NCI-H1694 (cell line): Measurements from ENCODE around the gene AMDHD1.

ENCODE experiments used
- DNase-seq: peaks from one replicate; lab custom pipeline; 2025; lab: John Stamatoyannopoulos, UW

Gene AMDHD1

DNA sequence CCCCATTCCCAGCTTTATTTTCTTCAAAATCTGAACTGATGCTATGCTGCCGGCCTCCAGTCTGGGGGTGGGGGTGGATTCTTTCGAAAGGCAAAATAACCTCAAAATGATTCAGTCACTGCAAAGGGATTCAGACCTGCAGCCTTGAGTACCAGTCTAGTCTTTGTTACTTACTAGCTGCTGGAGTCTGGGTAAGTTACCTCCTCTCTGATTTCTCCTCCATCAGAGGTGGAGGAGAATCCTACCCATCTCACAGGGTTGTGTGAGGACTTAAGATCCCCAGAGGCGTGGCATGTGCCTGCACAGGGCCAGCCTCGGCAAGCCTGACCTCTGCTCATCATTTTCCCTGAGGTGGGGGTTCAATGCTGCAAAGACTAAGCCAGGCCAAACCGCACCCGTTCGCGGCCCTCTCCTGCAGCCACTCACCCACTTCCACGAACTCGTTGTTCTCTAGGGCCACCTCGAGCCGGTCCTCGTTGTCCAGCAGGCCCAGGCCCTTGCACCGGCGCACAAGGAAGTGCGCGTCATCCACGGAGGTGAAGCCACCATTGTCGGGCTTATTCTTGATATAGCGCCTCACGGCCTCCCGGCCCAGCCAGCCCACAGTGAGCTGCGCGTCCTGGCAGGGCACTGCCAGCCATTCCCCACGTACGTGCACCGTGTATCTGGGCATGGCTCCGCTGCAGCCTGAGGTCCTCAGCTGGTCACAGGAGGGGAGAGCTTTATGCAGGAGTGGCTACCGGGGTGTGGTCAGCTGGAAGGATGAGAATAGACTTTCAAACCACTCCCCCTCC, 52.3 kb downstream of the AMDHD1 start:
- DNase-seq, result no peak

DNA sequence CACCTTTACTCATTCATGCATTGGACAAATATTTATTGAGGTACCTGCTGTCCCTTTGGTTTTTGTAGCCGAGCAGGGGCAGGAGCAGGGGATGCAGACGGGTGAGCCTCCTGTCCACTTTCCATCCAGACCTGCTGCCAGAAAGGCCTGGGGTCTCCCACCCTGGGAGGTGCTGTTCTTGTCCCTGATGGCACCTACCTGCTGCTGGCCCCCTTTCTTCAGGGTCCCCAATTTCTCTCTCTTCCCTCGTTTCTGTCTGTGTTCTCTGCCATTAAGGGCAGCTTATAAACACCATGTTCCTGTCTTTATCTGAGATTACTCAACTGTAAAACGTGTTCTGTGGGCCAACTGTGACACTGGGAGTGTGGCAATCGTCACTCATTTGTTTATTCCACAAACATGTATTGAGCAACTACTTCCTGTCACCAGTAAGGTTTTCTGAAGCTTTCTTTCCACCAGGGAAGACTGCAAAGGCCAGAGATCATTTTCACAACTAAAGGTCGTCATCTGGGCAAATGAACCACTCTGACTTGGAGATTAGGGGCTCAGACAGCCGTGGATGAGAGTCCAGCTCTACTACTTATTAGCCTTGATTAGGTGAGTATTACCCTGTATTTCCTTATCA, 53.0 kb downstream of the AMDHD1 start, which contains the start of gene HAL:
HAL (minus strand) TSS at position 311 of the 625 bp plus-strand sequence. CDS start 434 bp downstream, outside the sequence.
- no peak for DNase-seq

DNA sequence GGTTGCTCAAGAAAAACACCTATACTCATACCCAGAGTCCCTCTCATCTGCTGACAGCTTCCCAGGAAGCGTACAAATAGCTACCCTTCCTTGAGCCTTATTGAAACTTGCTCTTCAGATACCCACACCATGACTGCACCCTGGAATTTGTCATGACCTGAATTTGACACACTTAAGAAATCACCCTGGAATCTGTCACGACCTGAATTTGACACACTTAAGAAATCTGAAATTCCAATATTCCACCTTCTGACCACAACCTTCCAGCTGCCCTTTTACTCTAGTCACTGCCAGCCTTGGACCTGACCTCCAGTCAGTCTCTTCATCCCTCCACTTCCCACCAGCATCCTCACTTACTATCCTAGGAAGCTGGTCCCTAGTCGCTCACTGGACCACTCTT, 54.1 kb downstream of the AMDHD1 start:
- no peak for DNase-seq

DNA sequence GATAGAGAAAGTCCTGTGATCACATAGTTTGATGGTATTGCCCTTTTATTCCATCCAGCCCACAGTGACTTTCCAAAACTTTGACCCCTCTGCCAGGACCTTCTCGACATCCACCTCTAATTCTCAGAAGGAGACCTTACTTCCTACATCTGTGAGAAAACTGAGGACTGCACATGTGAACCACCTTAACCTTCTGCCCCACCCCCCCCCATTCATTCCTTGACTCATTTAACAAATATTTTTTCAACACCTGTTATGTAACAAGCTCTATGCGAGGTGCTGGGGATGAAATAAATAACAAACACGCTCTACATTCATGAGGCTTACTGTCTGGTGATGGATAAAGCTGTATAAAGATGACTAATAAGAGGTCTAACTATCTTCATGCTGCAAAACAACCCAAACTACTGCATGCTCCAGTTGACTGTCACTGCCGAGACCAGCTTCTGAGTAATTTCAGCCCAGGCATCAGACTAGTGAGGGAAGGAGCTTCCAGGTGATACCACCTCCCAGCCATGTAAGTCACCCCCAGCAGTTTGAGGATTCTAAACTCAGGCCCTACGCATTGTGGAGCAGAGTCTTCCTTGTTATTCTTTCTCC, 54.9 kb downstream of the AMDHD1 start:
- no peak for DNase-seq

DNA sequence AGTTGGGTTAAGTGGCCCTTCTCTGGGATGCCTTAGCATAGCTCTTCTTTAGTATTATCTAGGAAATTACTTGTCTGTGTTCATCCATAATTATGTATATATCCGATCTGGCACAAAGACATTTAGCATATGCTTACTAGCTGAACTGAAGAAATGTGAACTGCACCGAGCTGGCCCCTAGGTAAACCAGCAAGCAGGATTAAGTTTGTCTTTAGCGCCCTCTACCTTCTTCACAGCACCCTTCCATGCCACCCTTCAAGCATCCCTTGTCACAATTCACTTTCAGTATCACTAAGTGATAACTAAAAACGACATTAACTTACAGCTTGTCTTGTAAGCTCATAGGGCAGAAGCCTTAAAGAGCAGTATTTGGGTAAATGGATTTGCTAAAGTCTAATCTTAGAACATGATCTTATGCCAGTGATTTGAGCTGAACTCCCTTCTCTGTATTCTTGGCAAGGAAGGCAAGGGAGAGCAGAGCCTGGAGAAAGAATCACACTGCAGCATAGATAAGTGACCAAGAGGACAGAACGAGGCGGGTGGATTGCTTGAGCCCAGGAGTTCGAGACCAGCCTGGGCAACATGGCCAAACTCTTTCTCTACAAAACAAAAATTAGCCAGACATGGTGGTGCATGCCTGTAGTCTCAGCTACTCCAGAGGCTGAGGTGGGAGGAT, 55.6 kb downstream of the AMDHD1 start:
- peak; percentile 57 for DNase-seq

DNA sequence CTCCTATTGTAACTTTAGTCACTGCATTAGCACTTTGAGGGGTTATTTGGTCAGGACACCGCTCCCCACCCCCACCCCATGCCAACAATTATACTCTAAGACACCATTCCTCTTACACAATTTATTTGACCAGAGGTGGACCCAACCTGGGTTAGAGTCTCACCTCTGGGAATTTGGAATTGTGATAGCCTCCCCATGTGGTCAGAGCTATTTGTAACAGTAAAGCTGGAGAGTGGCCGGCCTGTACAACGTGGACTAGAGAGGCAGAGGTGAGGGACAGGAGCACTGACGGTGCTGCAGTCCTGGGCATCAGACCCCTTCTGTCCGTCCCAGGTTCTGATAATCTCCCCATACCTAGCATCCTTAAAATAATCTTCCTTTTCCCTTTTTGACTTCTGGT, 56.4 kb downstream of the AMDHD1 start:
- DNase-seq, result no peak

DNA sequence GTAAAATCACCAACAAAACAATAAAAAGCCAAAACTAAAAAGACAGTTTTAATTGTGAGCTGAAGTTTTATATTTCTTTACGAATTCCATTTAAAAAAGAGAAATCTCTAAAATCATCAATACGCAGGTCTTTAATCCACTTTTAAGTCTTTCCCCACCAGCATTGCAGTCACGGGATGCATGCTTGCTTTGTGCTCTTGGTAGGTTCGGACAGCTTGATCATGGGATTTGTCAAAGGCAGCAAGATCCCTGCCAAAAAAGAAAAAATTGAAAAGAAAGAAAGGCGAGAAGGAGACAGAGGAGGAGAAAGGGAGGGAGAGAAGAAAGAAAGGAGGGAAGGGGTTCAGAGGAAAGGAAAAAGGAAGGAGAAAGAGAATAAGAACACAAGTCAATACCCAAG, 57.7 kb downstream of the AMDHD1 start:
- DNase-seq, result no peak

DNA sequence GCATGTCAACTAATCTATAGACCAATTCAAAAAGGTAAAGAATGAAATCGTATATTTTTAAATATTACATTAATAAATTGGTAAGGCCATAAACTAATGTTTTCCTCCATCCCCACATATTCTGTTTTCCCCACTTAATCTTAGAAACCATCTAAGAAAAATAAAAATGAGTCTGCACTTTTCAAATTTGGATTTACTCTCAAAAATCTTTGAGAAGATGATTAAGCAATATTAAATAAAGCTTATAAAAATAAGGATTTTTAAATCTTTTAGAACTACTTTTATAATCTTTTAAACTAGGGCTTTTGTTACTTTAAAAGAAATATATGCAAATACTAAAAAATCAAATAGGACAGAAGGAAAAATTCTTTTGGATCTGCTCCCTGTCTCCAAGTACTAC, 63.6 kb downstream of the AMDHD1 start:
- no peak for DNase-seq

DNA sequence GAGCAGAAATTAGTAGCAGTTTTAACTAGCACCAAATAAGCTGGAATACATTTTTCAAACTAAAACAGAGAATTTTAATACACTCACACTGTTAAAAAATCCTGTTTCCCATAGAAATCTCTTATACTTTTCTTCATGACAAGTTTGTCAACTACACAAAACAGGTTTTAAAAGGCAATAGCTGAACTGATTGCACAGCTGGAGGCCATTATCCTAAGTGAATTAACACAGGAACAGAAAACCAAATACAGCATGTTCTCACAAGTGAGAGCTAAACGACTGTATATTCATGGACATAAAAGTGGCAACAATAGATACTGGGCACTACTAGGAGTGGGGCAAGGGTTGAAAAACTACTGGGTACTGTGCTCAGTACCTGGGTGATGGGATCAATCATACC, 64.6 kb downstream of the AMDHD1 start:
- no peak for DNase-seq

DNA sequence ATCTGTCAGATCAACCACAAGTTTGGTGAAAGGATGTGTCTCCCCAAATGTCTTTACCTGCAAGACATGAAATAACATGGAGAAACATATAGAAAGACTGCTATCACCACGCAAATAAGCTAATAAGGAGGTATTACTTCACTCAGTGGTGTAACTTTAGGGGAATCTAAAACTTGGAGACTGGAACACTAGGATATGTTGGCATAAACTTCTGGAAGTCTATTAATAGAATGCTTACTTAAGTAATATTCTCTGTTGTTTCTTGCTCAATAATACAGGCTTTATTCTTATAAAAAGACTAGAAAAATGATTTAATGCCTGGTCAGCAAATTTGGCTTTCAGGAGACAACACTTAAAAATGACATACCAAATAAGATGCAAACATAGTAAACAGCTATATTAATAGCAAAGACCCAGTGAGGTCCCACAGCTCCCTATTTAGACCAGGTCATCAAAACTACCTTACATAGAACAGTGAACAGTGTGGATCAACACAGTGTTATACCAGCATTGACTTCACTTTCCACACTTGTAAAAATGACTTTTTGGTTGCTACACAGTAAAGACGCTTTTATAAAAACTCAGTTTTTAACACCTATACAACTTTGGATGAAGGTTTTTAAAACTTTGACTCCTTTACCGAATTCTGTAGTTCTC, 71.9 kb downstream of the AMDHD1 start:
- no peak for DNase-seq

DNA sequence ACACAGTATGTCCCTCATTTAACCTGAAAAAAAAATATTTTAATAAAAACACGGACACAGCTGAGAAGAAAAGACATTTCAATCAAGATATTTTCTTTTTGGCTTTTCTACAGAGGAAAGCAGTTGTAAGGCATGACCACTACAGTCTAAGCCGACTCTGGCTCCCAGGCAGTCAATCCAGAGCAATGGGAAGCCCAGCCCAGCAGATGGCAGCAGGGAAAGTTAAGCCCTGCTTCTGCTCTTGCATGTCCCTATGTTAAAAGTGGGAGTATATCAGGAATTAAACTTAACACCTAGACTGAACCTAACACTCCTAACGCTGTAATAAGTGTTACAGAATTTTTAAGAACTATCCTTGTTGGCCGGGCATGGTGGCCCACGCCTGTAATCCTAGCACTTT, 72.5 kb downstream of the AMDHD1 start:
- DNase-seq, result no peak
